AG04449 (cell line): ENCODE results near the gene AGK.

ENCODE experiments used
- CTCF ChIA-PET: fragments of 350-600 bp; formaldehyde crosslinking; extraction: SDS; loops from one replicate; lab custom pipeline; 2021; ENCODE audit warnings: antibody characterized with exemption; lab: Yijun Ruan, JAX
- POLR2A ChIA-PET: fragments of 400-600, 350-600 bp; formaldehyde crosslinking; extraction: SDS; loops from one replicate; lab custom pipeline; 2020; ENCODE audit warnings: antibody characterized with exemption, inconsistent platforms; lab: Yijun Ruan, JAX
- DNase-seq: peaks from one replicate; pipeline ENCODE4 v3.0.0-alpha.2; 2010; ENCODE audit warnings: low read depth, low spot score
- H3K4me3 ChIP-seq: 2 replicates; pipeline ENCODE4 v1.5.1; 2011; ENCODE audit warnings: low read depth, mild to moderate bottlenecking, control low read depth, low read length
- TF ChIP-seq, protein P1 (sequence below): IDR thresholded peaks from one replicate; pipeline ENCODE4 v1.5.1; 2011; ENCODE audit warnings: mild to moderate bottlenecking, moderate library complexity, low read length, control low read depth, inconsistent platforms; ENCODE audit not compliant: insufficient read depth; ENCODE audit errors: missing control alignments

AGK gene

DNA sequence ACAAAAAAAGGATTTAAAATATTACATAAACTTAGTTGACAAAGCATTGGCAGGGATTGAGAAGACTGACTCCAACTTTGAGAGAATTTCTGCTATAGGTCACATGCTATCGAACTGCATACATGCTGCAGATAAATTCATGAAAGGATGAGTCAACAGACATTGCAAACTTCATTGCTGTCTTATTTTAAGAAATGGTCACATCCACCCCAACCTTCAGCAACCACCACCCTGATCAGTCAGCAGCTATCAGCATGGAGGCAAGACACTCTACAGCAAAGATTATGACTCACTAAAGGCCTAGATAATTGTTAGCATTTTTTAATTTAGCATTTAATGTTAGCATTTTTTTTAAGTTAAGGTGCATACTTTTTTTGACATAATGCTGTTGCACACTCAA, 73.6 kb downstream of the AGK start:
- ChIA-PET POLR2A (no interaction called here), CTCF (no interaction called here)
- TF ChIP-seq, protein P1, sequence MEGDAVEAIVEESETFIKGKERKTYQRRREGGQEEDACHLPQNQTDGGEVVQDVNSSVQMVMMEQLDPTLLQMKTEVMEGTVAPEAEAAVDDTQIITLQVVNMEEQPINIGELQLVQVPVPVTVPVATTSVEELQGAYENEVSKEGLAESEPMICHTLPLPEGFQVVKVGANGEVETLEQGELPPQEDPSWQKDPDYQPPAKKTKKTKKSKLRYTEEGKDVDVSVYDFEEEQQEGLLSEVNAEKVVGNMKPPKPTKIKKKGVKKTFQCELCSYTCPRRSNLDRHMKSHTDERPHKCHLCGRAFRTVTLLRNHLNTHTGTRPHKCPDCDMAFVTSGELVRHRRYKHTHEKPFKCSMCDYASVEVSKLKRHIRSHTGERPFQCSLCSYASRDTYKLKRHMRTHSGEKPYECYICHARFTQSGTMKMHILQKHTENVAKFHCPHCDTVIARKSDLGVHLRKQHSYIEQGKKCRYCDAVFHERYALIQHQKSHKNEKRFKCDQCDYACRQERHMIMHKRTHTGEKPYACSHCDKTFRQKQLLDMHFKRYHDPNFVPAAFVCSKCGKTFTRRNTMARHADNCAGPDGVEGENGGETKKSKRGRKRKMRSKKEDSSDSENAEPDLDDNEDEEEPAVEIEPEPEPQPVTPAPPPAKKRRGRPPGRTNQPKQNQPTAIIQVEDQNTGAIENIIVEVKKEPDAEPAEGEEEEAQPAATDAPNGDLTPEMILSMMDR, result no peak
- H3K4me3 ChIP-seq, result no peak overlapping the region
- DNase-seq, result no peak

DNA sequence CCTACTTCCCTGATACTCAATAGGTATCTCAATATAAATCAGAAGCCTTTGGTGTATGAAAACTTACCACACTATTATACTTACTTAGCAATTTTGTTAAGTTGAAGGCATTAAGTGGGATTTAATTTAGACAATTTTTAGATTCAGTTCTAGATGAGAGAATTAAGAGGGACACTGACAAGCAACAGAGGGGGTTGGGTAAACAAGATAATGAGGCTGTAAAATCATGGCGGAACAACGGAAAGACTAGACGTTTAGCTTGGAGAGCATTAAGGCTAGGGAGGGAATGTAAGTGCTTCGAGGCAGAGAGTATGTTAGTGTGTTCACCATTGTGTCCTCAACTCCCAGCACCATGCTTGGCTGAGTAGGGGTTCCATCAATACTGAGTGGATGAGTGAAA, 79.4 kb downstream of the AGK start:
- DNase-seq, result no peak
- TF ChIP-seq, protein P1, result no peak
- CTCF ChIA-PET, result interaction anchor here (1.3 kb wide), 1 partner anchor 19 kb away, joined by 3 read pairs; no protein-coding TSS in a partner anchor
- no peak overlapping the region for H3K4me3 ChIP-seq
- POLR2A ChIA-PET, result no interaction called here

DNA sequence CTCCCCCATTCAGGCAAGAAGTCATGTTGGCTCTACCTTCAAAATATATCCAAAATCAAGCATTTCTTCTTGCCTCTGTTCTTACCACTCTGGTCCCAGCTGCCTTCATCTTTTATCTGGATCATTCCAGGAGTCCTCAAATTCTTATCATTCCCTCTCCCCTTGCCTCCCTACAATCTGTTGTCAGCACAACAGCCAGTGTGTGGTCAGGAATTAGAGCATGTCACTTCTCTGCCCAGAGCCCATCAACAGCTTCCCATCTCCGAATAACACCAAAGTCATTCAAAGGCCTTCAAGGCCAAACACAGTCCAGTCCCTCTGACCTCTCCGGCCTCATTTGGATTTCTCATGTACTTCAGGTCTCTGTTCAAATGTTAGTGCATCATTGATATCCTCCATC, 80.3 kb downstream of the AGK start:
- TF ChIP-seq, protein P1, result no peak
- no peak overlapping the region for H3K4me3 ChIP-seq
- no peak for DNase-seq
- ChIA-PET POLR2A (no interaction called here), CTCF (interaction anchor here (1.6 kb wide), 1 partner anchor 18 kb away, joined by 4 read pairs; no protein-coding TSS in a partner anchor)

DNA sequence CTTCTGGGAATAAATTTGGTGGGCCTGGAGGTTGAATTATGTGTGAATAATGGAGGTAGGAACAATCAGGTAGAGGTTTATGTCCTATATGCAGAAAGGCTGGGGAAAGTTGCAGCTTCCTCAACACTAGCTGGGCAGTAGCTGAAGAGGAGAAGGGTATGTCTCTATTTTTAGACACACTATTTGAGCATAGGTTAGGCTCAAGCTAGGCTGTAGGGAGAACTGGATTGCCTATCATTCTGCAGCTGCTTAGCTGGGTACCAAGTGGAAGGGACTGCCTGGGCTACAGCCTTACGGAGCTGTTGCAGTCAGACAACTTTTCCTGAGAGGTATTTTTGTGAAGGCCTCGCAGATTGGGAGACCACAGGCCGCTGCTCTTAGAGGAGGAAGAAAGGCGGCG, 82.9 kb downstream of the AGK start:
- TF ChIP-seq, protein P1, result no peak
- ChIA-PET POLR2A (no interaction called here), CTCF (interaction anchor here (0.6 kb wide), 1 partner anchor 16 kb away, joined by 5 read pairs; no protein-coding TSS in a partner anchor)
- no peak overlapping the region for H3K4me3 ChIP-seq
- no peak for DNase-seq

DNA sequence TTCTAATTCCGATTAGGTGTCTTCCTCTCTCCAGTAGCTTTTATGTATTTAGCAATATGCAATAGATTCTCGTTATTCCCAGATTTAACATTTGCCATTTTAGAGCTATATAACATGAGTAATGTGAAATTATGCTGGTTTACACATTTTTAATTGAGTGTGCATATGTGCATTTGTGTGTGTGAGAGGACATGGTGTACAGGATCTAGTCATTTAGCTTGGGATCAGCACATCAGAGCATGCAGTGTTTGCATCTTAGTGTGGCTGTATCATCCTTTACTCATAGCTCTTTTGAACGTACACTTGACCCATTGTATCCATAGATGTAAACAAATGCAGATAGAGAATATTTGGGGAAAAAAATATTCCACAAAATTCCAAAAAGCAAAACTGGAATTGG, 84.8 kb downstream of the AGK start:
- no peak for DNase-seq
- TF ChIP-seq, protein P1, result no peak
- no peak overlapping the region for H3K4me3 ChIP-seq
- ChIA-PET CTCF (interaction anchor here (1.2 to 1.5 kb wide), 3 partner anchors 14 to 19 kb away, joined by 3 to 5 read pairs (median 4); no protein-coding TSS in a partner anchor), POLR2A (no interaction called here)

DNA sequence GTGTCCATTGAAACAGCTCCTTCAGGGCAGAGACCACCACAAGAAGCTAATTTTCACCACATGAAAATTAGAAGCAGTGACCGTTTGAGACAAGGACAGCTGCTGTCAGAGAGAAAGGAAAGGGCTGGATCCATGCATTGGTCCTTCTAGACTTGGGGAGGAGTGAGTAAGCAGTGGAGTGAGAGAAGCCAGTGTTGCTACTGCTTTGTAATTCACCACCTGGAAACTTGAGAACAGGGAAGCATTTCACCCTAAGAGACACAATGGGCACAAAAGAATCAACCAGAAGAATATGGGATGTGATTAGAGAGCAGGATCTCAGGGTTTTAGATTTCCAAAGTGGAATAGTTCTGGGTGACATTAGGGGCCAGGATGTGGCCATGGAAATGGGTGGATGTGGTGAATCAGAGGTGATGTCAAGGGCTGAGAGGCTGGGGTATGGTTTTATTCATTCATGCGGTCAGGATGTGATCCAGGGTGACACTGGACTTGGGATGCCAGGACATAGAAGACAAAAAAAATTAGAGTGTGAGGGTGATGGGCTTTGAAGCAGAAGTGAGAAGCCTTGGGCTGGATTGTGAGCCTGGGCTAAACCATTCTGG, 89.1 kb downstream of the AGK start:
- DNase-seq, result no peak
- TF ChIP-seq, protein P1, result no peak
- H3K4me3 ChIP-seq, result no peak overlapping the region
- POLR2A ChIA-PET, result no interaction called here
- CTCF ChIA-PET, result interaction anchor here (1.6 kb wide), 1 partner anchor 15 kb away, joined by 6 read pairs; no protein-coding TSS in a partner anchor
